IPS DF 6.9 (cell line): ENCODE data around the gene EIF6.

ENCODE experiments used
- DNase-seq: peaks from one replicate; pipeline ENCODE4 v3.0.0-alpha.2; 2013; ENCODE audit warnings: low read depth, low spot score
- H3K27ac ChIP-seq: one replicate; pipeline ENCODE4 v1.5.1; 2013; ENCODE audit warnings: low read length, control low read depth
- H3K27me3 ChIP-seq: 2 replicates; pipeline ENCODE4 v1.6.1; 2013; ENCODE audit warnings: mild to moderate bottlenecking, low read length; ENCODE audit not compliant: control insufficient read depth, insufficient read depth
- H3K36me3 ChIP-seq: 2 replicates; pipeline ENCODE4 v1.6.1; 2013; ENCODE audit warnings: low read length; ENCODE audit not compliant: control insufficient read depth, insufficient read depth
- H3K4me1 ChIP-seq: 2 replicates; pipeline ENCODE4 v1.6.1; 2013; ENCODE audit warnings: low read length; ENCODE audit not compliant: control insufficient read depth, insufficient read depth
- H3K4me3 ChIP-seq: 2 replicates; pipeline ENCODE4 v1.5.1; 2013; ENCODE audit warnings: mild to moderate bottlenecking, low read length
- H3K9me3 ChIP-seq: 2 replicates; pipeline ENCODE4 v1.6.1; 2013; ENCODE audit warnings: low read length, inconsistent platforms; ENCODE audit not compliant: control insufficient read depth, insufficient read depth
- WGBS: extraction: QIAGEN DNeasy Blood & Tissue Kit; methylation state at CpG from one replicate; pipeline ENCODE4 v1.1.7; 2013; ENCODE audit warnings: mixed read lengths, missing lambda C conversion rate; ENCODE audit not compliant: insufficient read length, insufficient coverage; 5-methylcytosine and 5-hydroxymethylcytosine counted together

EIF6 gene

GRCh38 chr20:35238735-35239134 is 45.8 kb downstream of the EIF6 start:
- WGBS = no CpG with 5 or more reads among the region's 5 CpGs
- no peaks in the 10 kb centered on the region for H3K36me3 ChIP-seq
- no peaks in the 10 kb centered on the region for H3K4me1 ChIP-seq
- no peaks in the 10 kb centered on the region for H3K9me3 ChIP-seq
- H3K27ac ChIP-seq = no peak overlapping the region
- DNase-seq = no peak
- no peak overlapping the region for H3K4me3 ChIP-seq
- H3K27me3 ChIP-seq = no peaks in the 10 kb centered on the region

- Histone ChIP-seq H3K27me3 (no peaks in the 10 kb centered on the region), H3K4me1 (no peaks in the 10 kb centered on the region), H3K27ac (no peak overlapping the region), H3K4me3 (no peak overlapping the region), H3K9me3 (no peaks in the 10 kb centered on the region), H3K36me3 (no peaks in the 10 kb centered on the region)
- DNase-seq = no peak
- WGBS = no CpG with 5 or more reads among the region's 4 CpGs
These were observed 46.4 kb downstream of the EIF6 start for GRCh38 chr20:35238170-35238569.

- no peaks in the 10 kb centered on the region for H3K9me3 ChIP-seq
These were observed 47.1 kb downstream of the EIF6 start for GRCh38 chr20:35237486-35237885.

GRCh38 chr20:35235881-35236280 is 48.7 kb downstream of the EIF6 start:
- no peak overlapping the region for H3K27ac ChIP-seq
- no peaks in the 10 kb centered on the region for H3K9me3 ChIP-seq
- DNase-seq = no peak
- no peaks in the 10 kb centered on the region for H3K36me3 ChIP-seq
- WGBS = no CpG with 5 or more reads among the region's 6 CpGs
- H3K4me1 ChIP-seq = no peaks in the 10 kb centered on the region
- H3K27me3 ChIP-seq = no peaks in the 10 kb centered on the region
- H3K4me3 ChIP-seq = no peak overlapping the region

More at GRCh38 chr20:35237486-35237885, 47.1 kb downstream of the EIF6 start:
- Histone ChIP-seq H3K27me3 (no peaks in the 10 kb centered on the region), H3K36me3 (no peaks in the 10 kb centered on the region), H3K4me1 (no peaks in the 10 kb centered on the region), H3K27ac (no peak overlapping the region), H3K4me3 (no peak overlapping the region)
- no peak for DNase-seq

GRCh38 chr20:35232575-35232974 is 52.0 kb downstream of the EIF6 start:
- no CpG with 5 or more reads among the region's 2 CpGs for WGBS
- H3K36me3 ChIP-seq = no peaks in the 10 kb centered on the region
- H3K27ac ChIP-seq = no peak overlapping the region
- H3K27me3 ChIP-seq = no peaks in the 10 kb centered on the region
- no peak overlapping the region for H3K4me3 ChIP-seq
- DNase-seq = no peak
- H3K4me1 ChIP-seq = no peaks in the 10 kb centered on the region; the same call in 1 of the 2 replicates
- H3K9me3 ChIP-seq = no peaks in the 10 kb centered on the region
